T-helper 17 cell (primary cell): ENCODE measurements around the gene TSR3. TPM values are rescaled to one million over a fixed set of nuclear protein-coding genes. Genes with fewer than 3 reads are reported as not detected.
A peak's percentile ranks its signal among the peaks of the same experiment; 100 is the strongest.

Source experiments
- ATAC-seq: fragments of 150-1000 bp; cut with Tn5 transposase; 2 replicates; pipeline ENCODE4 v1.10.0; 2021; ENCODE audit warnings: mild to moderate bottlenecking, moderate library complexity
- DNase-seq, 3 donors: peaks; one replicate each; pipeline versions ENCODE4 v3.0.0 to v3.0.0-alpha.2; 2020 to 2021
- H3K9me3 ChIP-seq: one replicate; pipeline ENCODE4 v1.7.0; 2013; ENCODE audit warnings: low read length, mild to moderate bottlenecking; ENCODE audit not compliant: control insufficient read depth, poor library complexity, severe bottlenecking
- H3K27ac Mint-ChIP-seq: one replicate; pipeline ENCODE4 v1.8.0; 2022; ENCODE audit warnings: mild to moderate bottlenecking, moderate library complexity, mixed read lengths
- H3K27me3 Mint-ChIP-seq: one replicate; pipeline ENCODE4 v1.8.0; 2022; ENCODE audit warnings: mixed read lengths
- H3K36me3 Mint-ChIP-seq: one replicate; pipeline ENCODE4 v1.8.0; 2022; ENCODE audit warnings: low read depth, mixed read lengths
- H3K4me1 Mint-ChIP-seq: one replicate; pipeline ENCODE4 v1.8.0; 2022; ENCODE audit warnings: mild to moderate bottlenecking, mixed read lengths
- H3K4me3 Mint-ChIP-seq: one replicate; pipeline ENCODE4 v1.8.0; 2022; ENCODE audit warnings: mild to moderate bottlenecking, moderate library complexity, mixed read lengths
- total RNA-seq, 4 donors: library from RNA in 2 of 4; stranded (reverse) in 2 of 4; gene quantifications; one replicate each; pipeline ENCODE4 v1.2.3 and lab custom pipeline; 2022 to 2026

The TSR3 gene
- total RNA-seq, 2 donors from 2014 or later, result 24.4 to 27.7 TPM

DNA sequence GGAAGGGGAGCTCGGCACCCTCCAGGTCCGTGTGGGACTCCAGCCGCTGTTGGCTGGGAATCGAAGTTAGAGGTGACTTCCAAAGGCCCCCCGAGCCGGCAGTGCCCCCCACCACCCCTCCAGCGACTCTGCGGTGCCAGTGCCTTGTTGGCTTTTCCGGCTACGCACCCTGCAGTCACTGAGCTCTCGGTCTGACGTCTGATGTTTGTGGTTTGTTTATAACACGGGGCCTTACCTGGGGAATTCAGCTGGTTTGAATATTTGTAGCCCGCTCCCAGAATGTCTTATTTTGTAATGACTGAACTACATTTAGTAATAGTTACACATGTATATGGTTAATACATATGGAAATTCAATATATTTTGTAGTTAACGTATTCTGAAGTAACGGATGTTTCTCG is 25.3 kb downstream of the TSR3 start:
- DNase-seq (no peak), ATAC-seq (no peak)
- H3K27ac Mint-ChIP-seq, result no peak overlapping the region
- no peaks in the 10 kb centered on the region for H3K9me3 ChIP-seq
- peak overlapping the region; percentile 31 for H3K4me3 Mint-ChIP-seq
- H3K36me3 Mint-ChIP-seq, result peaks cover 3% of the 10 kb centered on the region
- no peaks in the 10 kb centered on the region for H3K27me3 Mint-ChIP-seq
- peaks cover 2% of the 10 kb centered on the region for H3K4me1 Mint-ChIP-seq

DNA sequence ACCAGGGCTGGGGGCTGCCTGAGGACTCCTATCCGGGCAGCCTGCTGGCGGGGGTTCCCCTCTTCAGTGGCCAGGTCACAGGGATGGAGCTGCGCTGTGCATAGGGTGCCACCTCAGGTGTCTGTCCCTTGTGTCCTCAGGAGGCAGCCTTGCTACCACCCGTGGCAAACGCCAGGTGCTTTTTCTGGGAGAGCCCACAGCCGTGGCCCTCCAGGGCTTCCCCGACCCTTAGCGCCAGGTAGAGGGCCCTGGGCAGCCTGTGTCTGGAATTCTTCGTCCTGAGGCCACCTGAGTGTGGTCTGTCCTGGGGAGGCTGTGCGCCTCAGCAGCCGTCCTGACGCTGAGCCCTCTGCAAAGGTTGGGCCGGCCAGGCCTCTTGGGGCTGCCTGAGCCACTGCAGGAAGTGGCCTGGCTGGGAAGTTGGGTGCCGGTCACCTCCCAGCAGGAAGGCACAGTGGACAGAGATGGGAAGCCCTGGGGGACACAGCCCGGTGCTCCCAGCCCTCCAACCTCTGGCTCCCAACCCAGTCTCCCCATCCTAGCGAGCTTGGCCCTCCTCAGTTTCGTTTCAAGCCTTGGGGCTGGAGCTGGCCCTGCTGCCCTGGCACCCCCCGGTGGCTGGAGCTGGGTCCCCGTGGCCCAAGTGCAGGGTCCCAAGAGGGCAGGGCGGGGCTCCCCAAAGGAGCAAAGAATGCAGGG is 25.9 kb downstream of the TSR3 start:
- no peaks in the 10 kb centered on the region for H3K9me3 ChIP-seq
- no peaks in the 10 kb centered on the region for H3K27me3 Mint-ChIP-seq
- DNase-seq (no peak), ATAC-seq (peak; percentile 17)
- no peak overlapping the region for H3K27ac Mint-ChIP-seq
- H3K36me3 Mint-ChIP-seq, result peaks cover 3% of the 10 kb centered on the region
- H3K4me1 Mint-ChIP-seq, result peaks cover 2% of the 10 kb centered on the region
- H3K4me3 Mint-ChIP-seq, result no peak overlapping the region

DNA sequence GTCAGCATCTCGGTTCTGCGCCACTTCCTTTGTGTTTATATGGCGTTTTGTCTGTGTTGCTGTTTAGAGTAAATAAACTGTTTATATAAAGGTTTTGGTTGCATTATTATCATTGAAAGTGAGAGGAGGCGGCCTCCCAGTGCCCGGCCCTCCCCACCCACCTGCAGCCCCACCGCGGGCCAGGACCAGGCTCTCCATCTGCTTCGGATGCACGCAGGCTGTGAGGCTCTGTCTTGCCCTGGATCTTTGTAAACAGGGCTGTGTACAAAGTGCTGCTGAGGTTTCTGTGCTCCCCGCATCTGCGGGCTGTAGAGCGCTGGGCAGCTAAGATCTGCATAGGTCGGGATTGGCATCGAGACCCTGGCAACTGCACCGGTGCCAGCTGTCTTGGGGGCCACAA is 26.4 kb downstream of the TSR3 start:
- Mint-ChIP-seq H3K27ac (peak overlapping the region; percentile 9), H3K4me3 (no peak overlapping the region), H3K36me3 (peaks cover 3% of the 10 kb centered on the region)

DNA sequence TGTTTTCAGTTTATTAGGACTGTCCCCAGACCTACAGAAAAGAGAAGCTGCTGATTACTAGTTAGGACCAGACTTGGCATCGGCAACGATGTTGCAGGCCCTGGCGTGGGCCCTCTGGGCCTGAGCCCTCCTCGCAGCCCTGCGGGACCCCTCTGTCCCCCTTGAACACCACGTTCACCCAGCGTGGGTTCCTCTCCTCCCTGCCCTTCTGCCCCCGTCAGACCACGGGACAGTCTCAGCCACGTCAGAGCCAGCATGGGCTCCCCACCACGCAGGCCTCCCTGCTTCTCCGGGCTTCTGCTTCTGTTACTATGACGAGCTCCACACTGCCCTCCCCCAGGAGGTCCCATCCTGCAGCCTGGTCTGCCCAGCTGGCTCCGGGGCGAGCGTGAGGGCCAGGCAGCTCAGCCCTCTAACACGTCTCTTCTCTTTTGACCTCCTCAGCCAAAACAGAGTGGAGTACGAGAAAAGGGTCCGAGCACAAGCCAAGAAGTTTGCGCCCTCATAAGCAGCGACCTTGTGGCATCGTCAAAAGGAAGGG is 27.3 kb downstream of the TSR3 start:
- ATAC-seq (no peak), DNase-seq (no peak)
- no peaks in the 10 kb centered on the region for H3K9me3 ChIP-seq
- peaks cover 3% of the 10 kb centered on the region for H3K36me3 Mint-ChIP-seq
- H3K27ac Mint-ChIP-seq, result peak overlapping the region; percentile 9
- no peaks in the 10 kb centered on the region for H3K27me3 Mint-ChIP-seq
- H3K4me1 Mint-ChIP-seq, result peaks cover 2% of the 10 kb centered on the region
- no peak overlapping the region for H3K4me3 Mint-ChIP-seq

More for the DNA sequence above, 26.4 kb downstream of the TSR3 start:
- ATAC-seq (no peak), DNase-seq (no peak)
- Mint-ChIP-seq H3K27me3 (no peaks in the 10 kb centered on the region), H3K4me1 (peaks cover 2% of the 10 kb centered on the region)
- H3K9me3 ChIP-seq, result no peaks in the 10 kb centered on the region

DNA sequence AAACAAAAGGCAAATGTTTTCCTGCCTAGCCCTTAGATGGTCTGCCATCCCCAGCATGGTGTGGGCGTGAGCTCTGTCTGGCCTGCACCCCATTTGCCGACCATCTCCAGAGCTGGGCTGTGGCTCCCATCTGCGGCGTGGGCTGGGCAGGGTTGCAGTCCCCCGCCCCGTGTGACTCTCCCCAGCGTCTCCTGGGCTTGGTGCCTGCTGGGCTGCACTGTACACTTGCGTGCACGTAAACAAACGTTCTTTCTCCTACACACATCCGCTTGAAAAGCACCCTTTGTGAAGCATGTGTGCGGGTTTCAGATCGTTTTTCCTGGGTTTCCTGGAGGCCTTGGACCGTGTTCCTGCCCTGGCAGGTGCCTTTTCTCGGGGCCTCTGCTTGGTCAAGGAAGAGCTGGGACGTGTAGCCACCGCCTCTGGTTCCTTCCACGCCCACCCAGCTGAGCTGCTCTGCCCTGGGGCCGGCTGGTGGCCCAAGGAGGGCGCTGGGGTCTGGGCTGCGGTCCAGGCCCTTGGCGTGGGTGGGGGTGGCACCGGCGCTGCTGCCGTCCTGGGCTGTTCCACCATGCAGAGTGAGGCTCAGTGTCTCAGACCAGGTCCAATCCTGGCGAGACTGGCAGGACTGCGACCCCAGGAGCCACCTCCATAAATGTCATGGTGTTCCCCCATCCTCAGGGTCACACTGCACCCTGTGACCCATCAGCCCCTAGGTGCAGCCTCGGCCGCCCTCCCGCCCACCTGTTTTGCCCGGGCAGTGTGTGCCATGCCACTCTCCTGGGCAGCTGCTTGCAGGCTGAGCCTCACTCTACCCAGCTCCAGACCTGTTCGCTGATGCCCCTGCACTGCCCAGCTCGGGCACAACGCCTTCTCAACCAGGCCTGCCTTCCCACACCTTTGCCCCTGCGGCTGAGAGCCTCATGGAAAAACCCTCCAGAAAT is 28.1 kb downstream of the TSR3 start:
- no peaks in the 10 kb centered on the region for H3K9me3 ChIP-seq
- Mint-ChIP-seq H3K36me3 (peaks cover 3% of the 10 kb centered on the region), H3K4me3 (peak overlapping the region; percentile 5), H3K4me1 (peaks cover 2% of the 10 kb centered on the region), H3K27ac (no peak overlapping the region), H3K27me3 (no peaks in the 10 kb centered on the region)
- ATAC-seq, result no peak
- no peak for DNase-seq

DNA sequence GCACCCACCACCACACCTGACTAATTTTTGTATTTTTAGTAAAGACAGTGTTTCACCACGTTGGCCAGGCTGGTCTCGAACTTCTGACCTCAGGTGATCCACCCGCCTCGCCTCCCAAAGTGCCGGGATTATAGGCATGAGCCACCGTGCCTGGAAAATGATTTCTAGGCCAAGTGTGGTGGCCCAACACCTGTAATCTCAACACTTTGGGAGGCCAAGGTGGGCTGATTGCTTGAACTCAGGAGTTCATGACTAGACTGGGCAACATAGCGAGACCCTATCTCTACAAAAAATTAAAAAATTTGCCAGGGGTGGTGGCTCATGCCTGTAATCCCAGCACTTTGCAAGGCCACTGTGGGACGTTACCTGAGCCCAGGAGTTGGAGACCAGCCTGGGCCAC is 29.3 kb downstream of the TSR3 start:
- ATAC-seq (no peak), DNase-seq (no peak)
- no peaks in the 10 kb centered on the region for H3K9me3 ChIP-seq
- peaks cover 5% of the 10 kb centered on the region for H3K4me1 Mint-ChIP-seq
- H3K4me3 Mint-ChIP-seq, result no peak overlapping the region
- H3K36me3 Mint-ChIP-seq, result peaks cover 5% of the 10 kb centered on the region
- H3K27ac Mint-ChIP-seq, result no peak overlapping the region
- H3K27me3 Mint-ChIP-seq, result no peaks in the 10 kb centered on the region

DNA sequence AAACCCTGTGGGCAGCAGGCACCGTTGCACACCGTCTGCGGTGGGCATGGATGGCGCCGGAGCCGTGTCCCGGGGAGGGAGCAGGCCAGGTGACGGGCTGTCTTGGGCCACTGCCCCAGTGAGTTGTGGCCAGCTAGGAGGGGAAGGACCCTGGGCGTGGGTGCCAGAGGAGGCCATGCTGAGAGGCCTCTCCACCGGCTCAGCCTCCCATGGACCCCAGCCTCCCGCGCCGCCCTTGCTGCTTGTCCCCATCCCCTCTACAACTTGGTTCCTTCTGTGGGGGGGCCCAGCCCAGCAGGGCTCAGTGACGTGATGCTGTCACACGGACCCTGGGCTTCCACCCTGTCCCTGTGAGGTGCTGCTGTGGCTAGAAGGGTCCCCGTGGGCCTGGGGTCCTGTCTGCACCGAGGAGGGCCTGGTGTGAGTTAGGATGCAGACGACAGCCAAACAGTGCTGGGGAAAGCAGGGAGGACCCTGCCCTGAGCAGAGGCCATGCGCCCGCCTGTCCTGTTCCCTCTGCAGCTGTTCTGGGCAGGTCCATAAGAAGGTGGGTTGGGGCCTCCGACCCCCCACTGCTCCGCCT is 30.9 kb downstream of the TSR3 start:
- Mint-ChIP-seq H3K4me1 (peaks cover 5% of the 10 kb centered on the region), H3K27ac (no peak overlapping the region), H3K27me3 (no peaks in the 10 kb centered on the region), H3K4me3 (no peak overlapping the region), H3K36me3 (peaks cover 5% of the 10 kb centered on the region)
- H3K9me3 ChIP-seq, result no peaks in the 10 kb centered on the region
- DNase-seq (no peak), ATAC-seq (no peak)

DNA sequence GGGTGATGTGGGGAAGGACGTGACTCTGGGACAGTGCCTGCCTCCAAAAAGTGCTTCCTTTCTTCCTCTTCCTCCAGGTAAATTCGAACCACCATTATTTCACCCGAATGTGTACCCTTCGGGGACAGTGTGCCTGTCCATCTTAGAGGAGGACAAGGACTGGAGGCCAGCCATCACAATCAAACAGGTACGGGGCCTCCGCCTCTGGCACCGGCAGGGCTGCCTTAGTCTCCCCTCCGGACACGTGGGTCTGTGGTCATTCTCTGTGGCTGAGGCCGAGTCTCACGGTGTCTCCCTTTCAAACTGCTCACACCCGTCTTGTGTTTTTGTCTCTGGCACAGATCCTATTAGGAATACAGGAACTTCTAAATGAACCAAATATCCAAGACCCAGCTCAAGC is 31.6 kb downstream of the TSR3 start:
- H3K36me3 Mint-ChIP-seq, result peaks cover 5% of the 10 kb centered on the region
- ATAC-seq, result no peak

DNA sequence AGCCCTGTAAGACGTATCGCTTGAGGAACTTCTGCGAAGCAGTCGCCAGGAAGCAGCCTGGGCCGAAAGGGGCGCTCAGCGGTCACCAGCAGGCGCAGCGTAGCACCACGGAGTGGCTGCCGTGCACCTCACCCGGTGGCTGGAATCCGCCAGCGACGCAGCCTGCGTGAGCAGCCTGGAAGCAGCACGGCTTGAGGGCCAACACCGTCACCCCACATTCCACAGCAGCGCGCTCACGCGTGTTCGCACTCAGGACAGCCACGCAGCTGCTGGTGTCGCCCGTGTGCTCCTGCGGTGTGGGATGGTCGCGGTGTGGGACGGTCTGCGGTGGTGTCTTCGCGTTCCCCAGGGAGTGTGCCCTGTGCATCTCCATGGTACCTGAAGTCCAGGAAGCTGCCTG is 32.6 kb downstream of the TSR3 start:
- H3K4me3 Mint-ChIP-seq, result no peak overlapping the region
- no peak overlapping the region for H3K27ac Mint-ChIP-seq
- no peaks in the 10 kb centered on the region for H3K9me3 ChIP-seq
- peaks cover 3% of the 10 kb centered on the region for H3K36me3 Mint-ChIP-seq
- no peak for DNase-seq
- peaks cover 3% of the 10 kb centered on the region for H3K4me1 Mint-ChIP-seq
- H3K27me3 Mint-ChIP-seq, result no peaks in the 10 kb centered on the region
- no peak for ATAC-seq

More for the DNA sequence above, 31.6 kb downstream of the TSR3 start:
- H3K9me3 ChIP-seq, result no peaks in the 10 kb centered on the region
- no peak overlapping the region for H3K27ac Mint-ChIP-seq
- peaks cover 5% of the 10 kb centered on the region for H3K4me1 Mint-ChIP-seq
- DNase-seq, result no peak
- no peaks in the 10 kb centered on the region for H3K27me3 Mint-ChIP-seq
- H3K4me3 Mint-ChIP-seq, result no peak overlapping the region

DNA sequence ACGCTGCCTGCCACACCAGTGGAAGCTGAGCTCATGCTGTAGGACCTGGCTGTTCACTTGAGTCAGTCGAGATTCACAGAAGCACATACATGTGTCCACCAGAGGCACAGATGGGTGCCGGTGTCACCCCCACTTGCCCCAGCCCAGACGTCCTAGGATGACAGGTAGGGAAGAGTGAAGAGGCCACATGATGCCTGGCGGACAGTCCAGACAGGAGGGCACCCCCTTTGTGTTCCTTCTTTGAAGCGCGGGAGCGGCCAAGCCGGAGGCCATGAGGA is 33.5 kb downstream of the TSR3 start:
- Mint-ChIP-seq H3K4me1 (peaks cover 3% of the 10 kb centered on the region), H3K27ac (peak overlapping the region; percentile 84), H3K4me3 (no peak overlapping the region), H3K36me3 (peaks cover 3% of the 10 kb centered on the region), H3K27me3 (no peaks in the 10 kb centered on the region)
- no peak for DNase-seq
- no peak for ATAC-seq
- H3K9me3 ChIP-seq, result no peaks in the 10 kb centered on the region

DNA sequence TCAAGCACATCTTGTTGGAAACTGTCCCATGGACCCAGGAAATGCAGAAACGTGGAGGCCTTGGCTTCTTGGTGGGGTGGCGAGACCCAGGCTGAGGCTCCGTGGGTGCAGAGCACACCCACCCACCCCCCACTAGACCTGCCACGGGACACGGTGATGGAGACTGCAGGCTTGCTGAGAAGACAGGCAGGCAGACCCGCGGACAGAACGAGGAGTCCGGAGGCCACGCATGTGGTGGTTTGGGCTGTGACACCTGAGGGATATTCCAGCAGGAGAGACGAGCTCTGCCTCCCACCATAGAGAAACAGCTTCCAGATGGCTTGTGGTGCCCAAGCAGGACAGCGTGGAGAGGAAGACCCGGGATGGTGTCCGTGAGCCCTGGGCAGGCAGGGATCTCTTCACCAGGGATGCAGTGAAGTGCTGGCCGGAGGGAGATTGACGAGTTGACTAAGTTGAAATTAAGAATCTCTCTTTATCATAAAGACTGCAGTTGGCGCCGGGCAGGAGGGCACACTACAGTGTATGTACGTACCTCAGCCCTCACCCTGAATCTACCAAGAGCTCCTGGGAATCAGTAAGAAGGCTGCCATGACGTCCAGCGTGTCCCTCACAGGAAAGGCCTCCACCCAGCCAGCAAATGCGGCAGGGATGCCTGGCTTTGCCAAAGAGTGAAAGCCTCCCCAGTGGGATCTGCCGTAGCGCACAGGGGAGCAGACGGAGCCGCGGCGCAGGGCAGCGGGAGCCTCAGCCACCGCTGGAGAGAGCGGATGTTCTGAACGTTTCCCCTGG is 34.0 kb downstream of the TSR3 start:
- H3K9me3 ChIP-seq, result no peaks in the 10 kb centered on the region
- DNase-seq (no peak), ATAC-seq (no peak)
- Mint-ChIP-seq H3K27ac (peak overlapping the region; percentile 84), H3K4me3 (no peak overlapping the region), H3K4me1 (peaks cover 3% of the 10 kb centered on the region), H3K27me3 (no peaks in the 10 kb centered on the region), H3K36me3 (peaks cover 3% of the 10 kb centered on the region)

DNA sequence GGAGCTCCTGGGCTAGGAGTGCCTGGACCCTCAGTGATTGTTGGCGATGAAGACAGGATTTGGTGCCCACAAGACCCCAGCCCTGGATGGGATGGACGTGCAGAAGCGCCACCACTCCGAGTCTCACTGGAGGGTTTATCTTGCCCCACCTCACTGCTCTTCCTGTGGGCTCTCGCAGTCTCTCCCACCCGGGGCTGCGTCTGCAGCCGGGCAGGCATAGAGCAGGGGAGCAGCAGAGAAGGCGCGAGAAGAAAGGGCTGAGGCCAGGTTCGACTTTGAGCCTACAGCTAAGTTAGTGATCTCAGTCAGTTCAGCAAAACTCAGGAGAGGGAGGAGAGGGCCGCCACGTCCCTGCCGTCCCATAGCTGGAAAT is 35.7 kb downstream of the TSR3 start:
- peaks cover 3% of the 10 kb centered on the region for H3K36me3 Mint-ChIP-seq
- H3K4me3 Mint-ChIP-seq, result no peak overlapping the region
- H3K27me3 Mint-ChIP-seq, result no peaks in the 10 kb centered on the region
- H3K9me3 ChIP-seq, result no peaks in the 10 kb centered on the region
- H3K27ac Mint-ChIP-seq, result peak overlapping the region; percentile 41
- DNase-seq (no peak), ATAC-seq (no peak)
- peaks cover 6% of the 10 kb centered on the region for H3K4me1 Mint-ChIP-seq
